ENCODE data around the gene PAOX.

Gene PAOX

DNA sequence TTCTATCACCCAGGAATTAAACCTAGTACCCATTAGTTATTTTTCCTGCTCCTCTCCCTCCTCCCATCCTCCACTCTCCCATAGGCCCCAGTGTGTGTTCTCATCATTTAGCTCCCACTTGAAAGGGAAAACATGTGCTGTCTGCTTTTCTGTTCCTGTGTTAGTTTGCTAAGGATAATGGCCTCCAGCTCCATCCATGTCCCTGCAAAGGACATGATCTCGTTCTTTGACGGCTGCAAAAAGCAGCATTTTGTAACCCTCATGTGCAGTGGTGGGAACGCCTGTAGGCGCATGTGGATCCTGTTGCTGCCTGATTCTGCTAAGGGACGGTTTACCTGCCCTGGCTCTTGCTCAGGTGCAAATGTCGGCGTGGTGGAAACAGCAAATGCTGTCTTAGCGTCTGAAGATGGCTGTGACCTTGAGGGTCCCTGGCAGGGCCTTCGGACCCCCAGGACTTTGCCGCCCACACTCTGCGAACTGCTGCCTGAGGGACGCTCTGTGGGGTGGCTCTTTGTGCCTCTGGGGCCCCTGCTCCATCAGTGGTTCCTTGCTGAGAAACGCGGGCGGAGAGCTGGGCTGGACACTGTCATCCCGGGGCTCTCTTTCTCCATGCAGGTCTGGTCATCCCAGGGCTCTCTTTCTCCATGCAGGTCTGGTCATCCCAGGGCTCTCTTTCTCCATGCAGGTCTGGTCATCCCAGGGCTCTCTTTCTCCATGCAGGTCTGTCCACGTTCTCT lies 9.3 kb downstream of the PAOX start:
- no peak for DNase-seq

DNA sequence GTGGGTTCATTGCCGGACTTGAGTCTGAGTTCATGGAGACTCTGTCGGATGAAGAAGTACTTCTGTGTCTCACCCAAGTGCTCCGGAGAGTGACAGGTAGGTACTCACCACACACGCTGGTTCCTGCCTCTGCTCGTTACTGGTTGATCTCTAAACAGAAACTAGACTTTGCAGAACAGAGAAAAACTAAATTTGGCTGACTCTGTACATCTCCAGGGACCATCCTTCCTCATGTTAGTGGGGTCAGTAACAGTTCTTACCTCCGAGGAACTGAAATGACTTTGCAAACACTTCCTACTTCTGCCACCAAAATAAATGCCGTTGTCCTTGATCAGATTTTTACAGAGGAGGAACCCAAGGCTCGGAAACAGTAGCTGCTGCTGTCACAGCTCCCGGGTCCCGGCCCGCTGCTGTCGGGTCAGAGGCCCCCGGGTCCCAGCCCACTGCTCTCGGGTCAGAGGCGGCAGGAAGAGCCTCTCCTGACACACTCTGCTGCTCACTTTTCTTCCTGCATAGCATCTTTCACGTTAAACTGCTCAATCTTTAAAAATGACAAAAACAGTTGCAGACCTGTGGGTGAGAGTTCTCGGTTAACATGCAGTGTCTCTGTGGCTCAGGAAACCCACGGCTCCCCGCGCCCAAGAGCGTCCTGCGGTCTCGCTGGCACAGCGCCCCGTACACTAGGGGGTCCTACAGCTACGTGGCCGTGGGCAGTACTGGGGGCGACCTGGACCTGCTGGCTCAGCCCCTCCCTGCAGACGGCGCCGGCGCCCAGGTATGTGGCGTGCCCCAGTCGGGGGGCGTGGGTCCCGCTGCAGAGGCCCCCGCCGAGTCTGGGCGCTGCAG lies 10.1 kb downstream of the PAOX start:
- no peak for DNase-seq

DNA sequence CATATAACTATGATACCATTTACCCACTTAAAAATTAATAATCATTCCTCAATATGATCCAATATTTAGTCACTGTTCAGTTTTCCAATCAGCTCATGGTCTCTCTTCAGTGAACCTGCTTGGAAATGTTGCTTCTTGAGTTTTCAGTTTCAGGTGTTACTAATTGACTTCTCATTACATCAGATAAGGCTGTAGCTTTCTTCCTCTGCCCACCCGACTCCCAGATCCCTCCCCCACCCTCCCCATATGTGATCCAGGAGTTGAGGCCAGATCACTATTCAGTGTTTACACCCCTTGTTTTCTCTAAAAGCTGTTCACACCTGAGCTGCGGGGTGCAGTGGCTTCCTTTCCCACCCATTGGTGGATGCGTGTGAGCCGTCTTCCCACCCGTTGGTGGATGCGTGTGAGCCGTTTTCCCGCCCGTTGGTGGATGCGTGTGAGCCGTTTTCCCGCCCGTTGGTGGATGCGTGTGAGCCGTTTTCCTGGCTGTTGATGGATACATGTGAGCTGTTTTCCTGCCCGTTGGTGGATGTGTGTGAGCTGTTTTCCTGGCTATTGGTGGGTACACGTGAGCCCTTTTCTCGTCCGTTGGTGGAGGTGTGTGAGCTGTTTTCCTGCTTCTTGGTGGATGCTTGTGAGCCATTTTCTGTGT lies 11.7 kb downstream of the PAOX start:
- no peak for DNase-seq

DNA sequence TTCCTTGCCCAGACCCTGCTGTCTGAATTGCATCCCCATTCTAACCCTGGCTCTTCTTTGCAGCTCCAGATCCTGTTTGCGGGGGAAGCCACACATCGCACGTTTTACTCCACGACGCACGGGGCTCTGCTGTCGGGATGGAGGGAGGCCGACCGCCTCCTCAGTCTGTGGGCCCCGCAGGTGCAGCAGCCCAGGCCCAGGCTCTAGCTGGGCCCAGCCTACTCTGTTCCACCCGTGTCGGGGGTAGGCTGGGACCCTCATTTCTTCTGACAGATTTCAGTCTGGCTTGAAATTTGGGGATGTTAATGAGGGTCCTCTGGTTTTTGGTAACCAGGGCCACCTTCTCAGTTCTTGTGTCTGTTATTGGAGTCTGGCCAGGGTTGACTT lies 12.2 kb downstream of the PAOX start:
- no peak for DNase-seq

DNA sequence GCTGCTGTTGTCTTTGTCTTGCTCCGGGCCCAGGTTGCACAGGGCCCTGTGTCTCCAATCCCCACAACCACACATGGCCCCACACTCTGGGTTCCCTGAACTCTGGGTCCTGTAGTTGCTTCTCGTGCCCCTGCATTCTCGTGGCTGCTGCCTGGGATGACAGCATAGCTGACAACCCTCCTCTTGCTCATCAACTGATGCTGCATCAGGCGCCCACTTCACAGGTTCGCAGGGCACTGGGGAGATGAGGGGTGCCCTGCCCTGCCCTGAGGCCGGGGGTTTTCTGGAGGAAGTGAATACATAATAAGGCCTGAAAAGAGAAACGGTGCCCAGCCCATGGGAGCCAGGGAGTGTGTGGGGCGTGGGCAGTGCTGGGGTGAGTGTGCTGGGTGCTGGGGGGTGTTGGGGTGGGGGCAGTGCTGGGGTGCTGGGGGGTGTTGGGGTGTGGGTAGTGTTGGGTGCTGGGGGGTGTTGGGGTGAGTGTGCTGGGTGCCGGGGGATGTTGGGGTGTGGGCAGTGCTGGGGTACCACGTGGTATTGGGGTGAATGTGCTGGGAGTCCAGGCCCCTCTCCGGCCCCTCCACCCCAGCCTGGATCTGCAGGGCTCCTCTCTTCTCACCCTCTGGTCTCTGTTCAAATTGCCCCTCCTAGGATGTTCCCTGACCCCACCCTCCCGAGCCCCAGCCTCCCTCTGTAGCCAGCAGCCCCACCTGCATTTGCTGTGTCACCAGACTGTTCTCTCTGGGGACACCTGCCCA lies 12.9 kb downstream of the PAOX start:
- DNase-seq: no peak

DNA sequence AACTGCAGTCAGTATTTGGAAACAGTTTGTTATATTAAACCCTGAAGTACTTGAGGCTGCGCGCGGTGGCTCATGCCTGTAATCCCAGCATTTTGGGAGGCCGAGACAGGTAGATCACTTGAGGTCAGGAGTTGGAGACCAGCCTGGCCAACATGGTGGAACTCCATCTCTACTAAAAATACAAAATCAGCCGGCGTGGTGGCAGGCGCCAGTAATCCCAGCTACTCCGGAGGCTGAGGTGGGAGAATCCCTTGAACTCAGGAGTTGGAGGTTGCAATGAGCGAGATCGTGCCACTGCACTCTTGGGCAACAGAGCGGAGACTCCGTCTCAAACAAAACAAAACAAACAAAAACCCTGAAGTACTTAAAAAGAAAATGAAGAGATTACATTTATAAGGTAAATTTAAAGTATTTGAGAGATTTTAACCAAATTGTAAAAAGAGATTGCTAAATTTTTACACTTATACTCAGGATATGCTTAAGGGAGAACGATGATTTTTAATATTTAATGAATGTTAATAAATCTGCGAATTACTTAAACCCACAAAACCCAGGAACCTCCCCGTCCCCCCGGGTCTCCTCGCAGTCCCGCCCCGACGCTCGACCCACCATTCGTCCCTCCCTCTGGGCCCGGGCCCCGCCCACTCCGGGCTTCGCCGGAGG lies 14.5 kb downstream of the PAOX start:
- DNase-seq: no peak

DNA sequence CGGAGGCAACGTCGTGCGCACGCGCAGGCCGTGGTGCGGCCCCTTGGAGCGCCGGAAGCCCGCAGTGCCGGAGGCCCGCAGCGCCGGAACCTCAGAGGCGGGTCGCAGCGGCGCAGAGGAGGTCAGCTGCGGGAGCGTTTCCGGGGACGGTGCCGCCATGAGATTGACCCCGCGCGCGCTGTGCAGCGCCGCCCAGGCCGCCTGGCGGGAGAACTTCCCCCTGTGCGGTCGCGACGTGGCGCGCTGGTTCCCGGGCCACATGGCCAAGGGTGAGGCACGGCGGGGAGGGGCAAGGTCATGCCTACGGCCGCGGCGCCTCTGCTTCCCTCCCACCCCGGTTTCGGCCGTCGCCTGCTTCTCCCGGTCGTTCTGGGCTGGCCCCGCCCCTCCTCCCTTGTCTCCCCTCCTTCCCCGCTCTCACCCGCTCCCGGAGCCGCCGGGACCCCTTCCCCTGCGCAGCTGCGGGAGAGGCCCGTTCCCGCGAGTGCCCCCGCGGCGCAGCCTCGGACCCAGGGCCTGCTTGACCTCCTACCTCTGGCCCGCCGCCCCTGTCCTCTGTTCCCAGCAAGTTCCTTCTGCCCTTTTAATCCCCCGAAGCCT lies 15.1 kb downstream of the PAOX start, which contains the start of gene MTG1:
TSS of gene MTG1 (plus strand) at position 94 of the 600 bp plus-strand sequence. CDS start at position 158, 64 bp downstream.
- DNase-seq: peak; percentile 86

DNA sequence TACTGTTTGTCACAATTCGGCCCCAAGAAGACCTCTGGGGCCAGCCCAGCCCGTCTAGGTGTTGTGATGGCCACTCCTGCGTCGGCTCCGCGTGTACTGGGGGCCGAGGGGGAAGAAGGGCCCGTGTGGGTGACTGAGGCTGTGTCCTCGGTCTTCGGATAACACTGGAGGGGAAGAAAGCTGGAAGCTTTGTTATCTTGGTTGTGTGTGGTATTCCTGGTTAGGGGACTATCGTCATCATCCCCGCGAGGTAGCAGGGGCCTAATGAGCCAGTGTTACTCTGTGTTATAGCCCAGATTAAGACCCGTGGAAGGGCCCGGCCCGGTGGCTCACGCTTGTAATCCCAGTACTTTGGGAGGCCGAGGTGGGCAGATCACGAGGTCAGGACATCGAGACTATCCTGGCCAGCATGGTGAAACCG lies 15.7 kb downstream of the PAOX start:
- DNase-seq: no peak

DNA sequence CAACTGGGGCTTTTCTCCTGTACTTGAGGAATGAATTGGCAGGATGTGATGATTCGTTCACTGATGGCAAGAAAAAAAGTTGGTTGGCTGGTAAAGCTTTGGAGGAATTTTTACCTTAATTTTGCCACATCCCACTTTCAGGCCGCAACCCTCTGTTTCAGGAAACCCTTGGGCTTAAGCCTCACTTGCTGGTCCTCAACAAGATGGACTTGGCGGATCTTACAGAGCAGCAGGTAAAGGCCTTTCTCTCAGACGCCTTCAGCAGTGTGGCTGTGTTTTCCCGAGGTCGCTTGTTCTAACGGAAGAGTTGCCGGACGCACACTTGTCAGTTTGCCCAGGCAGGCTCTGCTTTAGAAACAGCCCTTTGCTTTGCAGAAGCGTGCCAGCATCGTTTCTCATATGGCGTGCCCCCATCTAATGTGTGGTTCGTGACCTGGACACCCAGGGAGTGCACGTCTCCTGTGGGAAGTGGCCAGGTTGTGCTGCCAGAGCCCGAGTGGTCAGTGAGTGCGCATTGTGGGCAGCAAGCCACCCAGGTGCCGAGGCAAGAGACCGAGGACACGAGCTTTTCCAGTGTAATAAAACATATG lies 17.1 kb downstream of the PAOX start:
- DNase-seq: no peak

DNA sequence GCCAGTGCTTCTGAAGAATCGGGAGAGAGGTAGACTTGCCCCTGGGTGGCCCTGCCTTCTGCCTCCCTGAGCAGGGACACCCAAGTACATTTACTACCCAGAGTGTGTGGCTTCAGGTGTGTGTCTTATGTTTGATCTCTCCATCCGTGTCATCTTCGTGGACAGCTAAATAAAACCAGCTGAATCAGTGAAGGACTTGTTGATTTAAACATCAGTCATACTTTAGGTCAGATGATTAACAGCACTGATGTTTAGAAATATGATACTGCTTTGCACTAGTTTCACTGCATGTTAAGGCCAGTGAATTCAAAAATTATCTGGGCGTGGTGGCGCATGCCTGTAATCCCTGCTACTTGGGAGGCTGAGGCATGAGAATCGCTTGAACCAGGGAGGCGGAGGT lies 18.9 kb downstream of the PAOX start:
- no peak for DNase-seq

DNA sequence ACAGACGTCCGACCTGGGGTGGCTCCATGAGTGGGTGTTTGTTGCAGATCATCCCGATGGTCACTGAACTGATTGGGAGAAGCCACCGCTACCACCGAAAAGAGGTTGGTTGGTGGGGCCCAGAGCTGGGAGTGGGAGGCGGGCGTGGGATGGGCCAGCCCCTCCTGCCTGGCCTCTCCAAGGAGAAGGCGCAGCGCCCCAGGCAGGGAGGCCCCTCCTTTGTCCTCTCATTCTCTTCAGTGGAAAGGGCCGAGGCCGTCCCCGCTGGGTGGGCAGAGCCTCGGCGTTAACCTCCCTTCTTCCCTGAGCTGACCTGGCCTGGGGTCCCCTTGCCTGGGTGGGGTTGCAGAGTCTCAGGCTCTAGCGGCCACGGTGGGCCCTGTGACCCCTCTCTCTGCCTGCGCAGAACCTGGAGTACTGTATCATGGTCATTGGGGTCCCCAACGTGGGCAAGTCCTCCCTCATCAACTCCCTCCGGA lies 20.1 kb downstream of the PAOX start:
- DNase-seq: no peak

DNA sequence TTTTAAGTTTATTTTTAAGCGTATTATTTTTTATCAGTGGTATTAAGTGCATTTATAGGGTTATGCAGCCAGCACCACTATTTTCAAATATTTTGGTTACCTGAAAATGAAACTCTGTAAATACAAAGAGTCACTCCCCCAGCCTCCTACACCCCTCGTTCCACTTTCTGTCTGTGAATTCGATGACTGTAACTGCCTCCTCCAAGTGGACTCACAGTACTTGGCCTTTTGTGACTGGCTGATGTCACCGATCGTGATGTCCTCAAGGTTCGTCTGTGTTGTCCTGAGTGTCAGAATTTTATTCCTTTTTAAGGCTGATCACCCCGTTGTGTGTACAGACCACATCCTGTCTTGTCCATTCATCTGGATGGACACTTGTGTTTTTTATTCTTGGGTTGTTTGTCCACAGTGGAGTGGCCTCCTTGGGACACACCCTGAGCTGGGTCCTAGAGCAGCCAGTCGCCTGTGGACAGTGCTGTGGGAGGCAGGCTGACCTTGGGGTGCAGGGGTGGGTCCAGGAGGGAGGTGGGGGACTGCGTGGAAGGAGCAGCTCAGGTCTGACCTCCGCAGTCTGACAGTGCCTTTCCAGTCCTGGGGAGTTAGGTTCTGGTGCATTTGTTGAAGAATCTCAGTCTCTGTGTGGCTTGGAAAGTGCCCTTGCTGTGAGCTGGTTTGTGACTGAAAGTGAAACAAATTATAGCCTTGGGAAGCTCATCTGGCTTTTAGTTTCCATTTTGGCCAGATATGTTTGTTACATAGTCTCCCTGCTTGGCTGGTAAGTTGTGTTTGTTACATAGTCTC lies 21.8 kb downstream of the PAOX start:
- DNase-seq: no peak

DNA sequence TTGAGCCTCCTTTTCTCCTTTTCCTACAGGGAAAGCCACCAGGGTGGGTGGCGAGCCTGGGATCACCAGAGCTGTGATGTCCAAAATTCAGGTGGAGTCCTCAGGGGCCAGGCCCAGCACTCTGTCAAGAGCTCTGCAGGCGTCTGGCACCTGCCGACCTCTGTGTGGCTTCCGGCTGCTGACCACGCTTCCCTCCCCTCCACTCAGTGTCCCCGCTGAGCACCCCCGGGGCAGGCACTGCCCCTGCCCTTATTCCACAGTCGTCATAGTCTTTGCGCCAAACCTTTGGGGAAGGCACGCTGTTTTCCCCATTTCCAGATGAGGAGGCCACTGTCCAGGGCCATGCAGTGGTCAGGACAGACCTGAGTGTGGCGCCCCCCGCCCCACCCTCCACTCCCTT lies 22.4 kb downstream of the PAOX start:
- DNase-seq: no peak

DNA sequence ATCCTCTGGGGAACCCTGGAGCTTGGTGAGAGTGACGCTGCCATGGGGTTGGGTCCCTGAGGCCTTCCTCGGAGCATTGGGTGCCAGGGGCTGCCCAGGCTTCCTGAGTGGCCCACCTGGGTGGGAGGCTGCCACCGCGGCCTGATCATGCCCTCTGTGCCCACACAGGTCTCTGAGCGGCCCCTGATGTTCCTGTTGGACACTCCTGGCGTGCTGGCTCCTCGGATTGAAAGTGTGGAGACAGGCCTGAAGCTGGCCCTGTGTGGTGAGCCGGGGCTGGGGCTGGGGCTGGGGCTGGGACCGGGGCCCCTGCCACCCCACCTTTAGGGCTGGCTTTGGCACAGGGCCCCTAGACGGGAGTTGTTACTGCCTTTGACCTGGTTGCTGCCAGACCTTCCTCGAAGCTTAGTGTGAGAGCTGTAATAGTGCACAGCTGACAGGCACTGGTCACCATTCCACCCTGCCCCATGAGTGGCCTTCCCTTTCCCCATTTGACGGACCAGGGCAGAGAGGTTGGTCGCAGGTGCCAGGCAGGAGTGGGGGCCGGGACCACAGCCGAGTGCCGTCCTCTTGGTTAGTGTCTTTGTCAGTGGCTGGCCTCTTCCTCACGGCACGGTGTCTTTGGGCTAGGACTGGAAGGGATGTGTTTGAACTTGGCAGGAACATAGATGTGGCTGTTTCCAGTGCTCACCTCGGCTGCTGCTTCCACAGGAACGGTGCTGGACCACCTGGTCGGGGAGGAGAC lies 23.1 kb downstream of the PAOX start:
- DNase-seq: no peak

DNA sequence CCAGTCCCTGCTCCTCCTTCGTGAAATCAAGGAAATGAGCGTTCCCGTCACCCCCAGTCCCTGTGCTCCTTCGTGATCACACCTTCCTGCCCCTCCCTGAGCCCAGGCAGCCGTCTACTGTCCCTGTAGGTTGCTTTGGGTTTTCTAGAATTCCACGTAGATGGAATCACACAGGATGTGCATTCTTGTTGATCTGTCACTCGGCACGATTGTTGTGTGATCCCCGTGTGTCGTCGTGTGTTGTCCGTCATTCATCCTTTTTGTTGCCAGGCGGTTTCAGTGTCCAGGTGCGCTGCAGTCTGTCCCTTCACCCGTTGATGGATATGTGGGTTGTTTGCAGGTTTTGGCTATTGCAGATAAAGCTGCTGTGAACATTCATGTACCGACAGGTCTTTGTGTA lies 24.3 kb downstream of the PAOX start:
- DNase-seq: no peak

DNA sequence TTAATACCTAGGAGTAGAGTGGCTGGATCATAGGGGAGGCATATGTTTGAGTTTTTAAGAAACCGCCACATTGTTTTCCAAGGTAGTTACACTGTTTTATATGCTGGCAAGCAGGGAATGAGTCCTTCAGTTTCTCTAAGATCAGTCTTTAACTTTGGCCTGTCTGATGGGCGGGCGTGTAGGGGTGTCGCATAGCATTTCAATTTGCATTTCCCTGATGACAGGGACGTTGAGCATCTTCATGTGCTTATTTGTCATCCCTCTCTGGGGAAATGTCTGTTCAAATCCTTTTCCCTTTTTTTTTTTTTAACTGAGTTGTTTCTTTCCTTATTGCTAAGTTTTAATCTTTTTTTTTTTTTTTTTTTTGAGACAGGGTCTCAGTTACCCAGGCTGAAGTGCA lies 24.7 kb downstream of the PAOX start:
- DNase-seq: no peak

DNA sequence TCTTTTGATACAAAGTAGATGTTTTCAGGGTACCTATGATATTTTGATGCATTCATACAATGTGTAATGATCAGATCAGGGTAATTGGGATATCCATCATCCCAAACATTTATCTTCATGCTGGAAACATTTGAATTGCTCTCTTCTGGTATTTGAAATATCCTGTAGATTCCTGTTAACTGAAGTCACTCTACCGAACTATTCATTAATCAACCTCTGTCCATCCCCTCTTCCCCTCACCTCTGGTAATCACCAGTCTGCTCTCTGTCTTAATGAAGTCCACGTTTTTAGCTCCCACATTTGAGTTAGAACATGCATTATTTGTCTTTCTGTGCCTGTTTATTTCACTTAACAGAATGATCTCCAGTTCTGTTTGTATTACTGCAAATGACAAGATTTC lies 26.2 kb downstream of the PAOX start:
- no peak for DNase-seq

DNA sequence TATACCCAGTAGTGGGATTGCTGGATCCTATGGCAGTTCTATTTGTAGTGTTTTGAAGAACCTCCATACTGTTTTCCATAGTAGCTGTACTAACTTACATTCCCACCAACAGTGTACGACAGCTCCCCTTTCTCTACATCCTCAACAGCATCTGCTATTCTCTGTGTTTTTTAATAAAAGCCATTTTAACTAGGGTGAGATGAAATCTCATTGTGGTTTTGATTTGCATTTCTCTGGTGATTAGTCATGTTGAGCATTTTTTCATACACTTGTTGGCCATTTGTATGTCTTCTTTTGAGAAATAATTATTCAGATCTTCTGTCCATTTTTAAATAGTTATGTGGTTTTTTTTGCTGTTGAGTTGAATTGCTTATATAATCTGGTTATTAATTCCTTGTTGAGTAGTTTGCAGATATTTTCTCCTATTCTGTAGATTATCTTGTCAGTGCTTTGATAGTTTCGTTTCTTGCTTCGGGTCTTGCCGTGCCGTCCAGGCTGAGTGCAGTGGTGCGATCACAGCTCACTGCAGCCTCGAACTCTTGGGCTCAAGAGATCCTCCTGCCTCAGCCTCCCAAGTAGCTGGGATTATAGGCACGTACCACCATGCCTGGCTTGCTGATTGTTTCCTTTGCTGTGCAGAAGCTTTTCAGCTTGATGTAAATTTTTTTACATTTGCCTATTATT lies 26.9 kb downstream of the PAOX start:
- DNase-seq: no peak
